C4-2B (cell line): ENCODE data around the gene FLYWCH1.
A peak's percentile ranks its signal among the peaks of the same experiment; 100 is the strongest.

Source experiments
- CTCF ChIP-seq: fragments of 450-650 bp; conservative IDR thresholded peaks from 2 replicates; pipeline ENCODE4 v1.5.1; 2017; ENCODE audit warnings: mild to moderate bottlenecking
- ZFX ChIP-seq: fragments of 450-650 bp; IDR thresholded peaks from 2 replicates; pipeline ENCODE4 v1.6.1; 2017

GRCh38 chr16:2927010-2927646 lies 15.4 kb downstream of the FLYWCH1 start:
- peak; percentile 98 for TF ChIP-seq CTCF
- TF ChIP-seq ZFX = no peak
